ENCODE data around the gene CHPF2. TPM values are rescaled to one million over a fixed set of nuclear protein-coding genes. Genes with fewer than 3 reads are reported as not detected.

Gene CHPF2
- total and polyA plus RNA-seq, 4 donors, result 7.8 to 53.5 (median 50.3) TPM

DNA sequence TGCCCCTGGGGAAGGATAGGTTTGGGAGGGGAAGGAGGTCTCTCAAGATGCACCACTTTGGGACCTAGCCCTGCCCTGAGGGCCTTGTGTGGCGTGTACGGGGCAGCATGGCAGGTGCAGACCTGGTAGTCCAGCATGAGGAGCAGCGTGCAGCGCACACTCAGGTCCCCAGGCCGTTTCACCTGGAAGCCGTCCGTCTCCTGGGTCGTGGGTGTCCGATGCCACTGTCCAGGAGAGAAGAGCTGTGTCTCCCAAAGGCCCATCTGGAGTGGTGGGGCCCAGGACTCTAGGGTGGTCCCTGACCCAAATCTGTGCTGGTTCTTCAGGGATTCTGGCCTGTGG, 9.4 kb downstream of the CHPF2 start:
- H3K36me3 ChIP-seq (ENCODE audit: control insufficient read depth in 1 of 2, insufficient read depth in 2 of 2, low read length in 1 of 2), result peaks cover 0 to 8% of the 10 kb centered on the region in 2 donors

DNA sequence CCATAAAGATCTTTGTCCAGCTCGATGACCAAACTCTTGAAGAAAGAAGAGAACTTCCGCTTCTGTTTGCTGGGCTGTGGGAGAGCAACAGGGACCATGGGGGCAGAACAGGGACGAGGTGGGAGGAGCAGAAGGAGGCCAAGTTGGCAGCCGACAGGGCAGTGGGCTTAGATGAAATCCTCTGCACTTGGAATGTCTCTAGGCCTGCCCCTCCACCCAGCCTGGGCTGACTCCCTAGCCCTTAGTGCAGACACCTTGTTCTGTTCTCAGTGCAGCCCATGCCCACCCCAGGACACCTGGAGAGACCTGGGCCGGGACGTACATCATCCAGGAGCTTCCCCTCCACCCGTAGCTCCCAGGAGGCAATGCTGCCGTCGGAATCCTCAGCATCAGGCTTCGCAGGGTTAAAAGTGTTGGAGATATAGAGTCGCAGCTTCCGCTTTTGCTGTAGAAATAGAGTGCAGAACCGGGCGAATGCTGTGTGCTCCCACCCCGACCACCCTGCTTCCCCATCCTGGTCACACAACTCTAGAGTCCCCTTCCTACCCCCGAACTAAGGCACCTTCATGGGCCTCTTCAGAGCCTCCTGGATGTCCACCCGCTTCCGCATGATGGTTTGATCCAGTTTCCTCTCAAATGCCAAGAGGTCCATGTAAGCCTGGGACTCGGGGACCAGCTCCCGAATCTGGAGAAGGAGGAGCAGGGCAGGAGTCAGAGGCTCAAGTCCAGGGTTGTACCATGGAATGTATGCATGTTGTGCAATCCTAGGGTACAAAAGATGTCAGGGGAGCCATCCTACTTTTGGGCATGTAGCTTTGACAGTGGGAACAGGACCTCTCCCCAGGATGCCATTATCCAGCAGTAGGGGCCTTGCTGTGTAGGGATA, 10.1 kb downstream of the CHPF2 start:
- H3K27me3 ChIP-seq (ENCODE audit: control insufficient read depth in 1 of 2, insufficient read depth in 2 of 2, low read length in 1 of 2), result no peaks in the 10 kb centered on the region
- H3K36me3 ChIP-seq (ENCODE audit: control insufficient read depth in 1 of 2, insufficient read depth in 2 of 2, low read length in 1 of 2), result peaks cover 0 to 8% of the 10 kb centered on the region in 2 donors
- no peak overlapping the region for H3K27ac ChIP-seq (ENCODE audit: low read depth in 1 of 2, low read length in 2 of 2)

More for the DNA sequence above, 9.4 kb downstream of the CHPF2 start:
- 85% methylated on average over 9 of the region's 9 CpGs for WGBS, 2 donors
- ATAC-seq (ENCODE audit: low FRiP score) (no peak), DNase-seq (peak in 1 of 2 donors; percentile 46)
- Histone ChIP-seq H3K4me1 (ENCODE audit: control insufficient read depth in 1 of 2, insufficient read depth in 2 of 2, low read length in 2 of 2) (no peaks in the 10 kb centered on the region), H3K4me3 (ENCODE audit: low read length in 2 of 2) (no peak overlapping the region), H3K9me3 (ENCODE audit: control insufficient read depth, low read length) (no peaks in the 10 kb centered on the region), H3K27ac (ENCODE audit: low read depth in 1 of 2, low read length in 2 of 2) (no peak overlapping the region), H3K27me3 (ENCODE audit: control insufficient read depth in 1 of 2, insufficient read depth in 2 of 2, low read length in 1 of 2) (no peaks in the 10 kb centered on the region)
- intact Hi-C loops (cut with DNase I), result loop anchor here in 1 of 2 donors (10.0 kb wide), 1 partner anchor 513 kb away; no protein-coding TSS in a partner anchor

DNA sequence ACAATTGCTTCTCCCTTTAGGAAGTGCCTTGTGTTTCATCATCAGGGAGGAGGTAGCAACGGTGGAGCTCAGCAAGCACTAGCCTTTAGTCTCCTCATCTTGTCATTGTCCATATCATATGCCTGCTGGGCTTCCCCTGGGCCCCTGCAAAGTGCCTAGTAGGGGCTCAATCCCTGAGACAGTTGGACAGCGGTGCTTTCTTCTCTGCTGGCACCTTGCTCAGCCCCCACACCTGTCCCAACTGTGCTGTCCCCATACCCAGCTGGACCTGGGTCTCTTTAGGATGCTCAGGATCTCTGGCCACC, 10.7 kb downstream of the CHPF2 start:
- ATAC-seq (ENCODE audit: low FRiP score) (no peak), DNase-seq (peak in 1 of 2 donors; percentile 41)
- Histone ChIP-seq H3K27ac (ENCODE audit: low read depth in 1 of 2, low read length in 2 of 2) (no peak overlapping the region), H3K27me3 (ENCODE audit: control insufficient read depth in 1 of 2, insufficient read depth in 2 of 2, low read length in 1 of 2) (no peaks in the 10 kb centered on the region), H3K4me3 (ENCODE audit: low read length in 2 of 2) (no peak overlapping the region), H3K9me3 (ENCODE audit: control insufficient read depth, low read length) (no peaks in the 10 kb centered on the region), H3K36me3 (ENCODE audit: control insufficient read depth in 1 of 2, insufficient read depth in 2 of 2, low read length in 1 of 2) (peaks cover 0 to 5% of the 10 kb centered on the region in 2 donors), H3K4me1 (ENCODE audit: control insufficient read depth in 1 of 2, insufficient read depth in 2 of 2, low read length in 2 of 2) (no peaks in the 10 kb centered on the region)
- WGBS, 2 donors, result 48 to 54% methylated on average over 2 of the region's 2 CpGs
- intact Hi-C loops (cut with DNase I), result loop anchor here in 1 of 2 donors (10.0 kb wide), 1 partner anchor 512 kb away; no protein-coding TSS in a partner anchor

More for the DNA sequence above, 10.1 kb downstream of the CHPF2 start:
- intact Hi-C loops (cut with DNase I), result loop anchor here in 1 of 2 donors (10.0 kb wide), 1 partner anchor 512 kb away; no protein-coding TSS in a partner anchor
- ATAC-seq (ENCODE audit: low FRiP score) (no peak), DNase-seq (peak; percentile 16 to 44)
- Histone ChIP-seq H3K4me3 (ENCODE audit: low read length in 2 of 2) (no peak overlapping the region), H3K9me3 (ENCODE audit: control insufficient read depth, low read length) (no peaks in the 10 kb centered on the region), H3K4me1 (ENCODE audit: control insufficient read depth in 1 of 2, insufficient read depth in 2 of 2, low read length in 2 of 2) (no peaks in the 10 kb centered on the region)
- 58 to 62% methylated on average over 20 of the region's 20 CpGs for WGBS, 2 donors

- H3K27me3 ChIP-seq (ENCODE audit: control insufficient read depth in 1 of 2, insufficient read depth in 2 of 2, low read length in 1 of 2), result no peaks in the 10 kb centered on the region
- intact Hi-C loops (cut with DNase I), result loop anchor here (1.0 to 10.0 kb wide), 3 partner anchors 59 to 511 kb away; no protein-coding TSS in a partner anchor
- H3K27ac ChIP-seq (ENCODE audit: low read depth in 1 of 2, low read length in 2 of 2), result no peak overlapping the region
- 60 to 71% methylated on average over 17 of the region's 17 CpGs for WGBS, 2 donors
- ATAC-seq (ENCODE audit: low FRiP score) (no peak), DNase-seq (peak; percentile 51 to 72)
- H3K4me1 ChIP-seq (ENCODE audit: control insufficient read depth in 1 of 2, insufficient read depth in 2 of 2, low read length in 2 of 2), result no peaks in the 10 kb centered on the region
- no peaks in the 10 kb centered on the region for H3K9me3 ChIP-seq (ENCODE audit: control insufficient read depth, low read length)
- no peak overlapping the region for H3K4me3 ChIP-seq (ENCODE audit: low read length in 2 of 2)
- H3K36me3 ChIP-seq (ENCODE audit: control insufficient read depth in 1 of 2, insufficient read depth in 2 of 2, low read length in 1 of 2), result peaks cover 0 to 5% of the 10 kb centered on the region in 2 donors
Measured at GRCh38 chr7:151243408-151244195, 11.3 kb downstream of the CHPF2 start.

DNA sequence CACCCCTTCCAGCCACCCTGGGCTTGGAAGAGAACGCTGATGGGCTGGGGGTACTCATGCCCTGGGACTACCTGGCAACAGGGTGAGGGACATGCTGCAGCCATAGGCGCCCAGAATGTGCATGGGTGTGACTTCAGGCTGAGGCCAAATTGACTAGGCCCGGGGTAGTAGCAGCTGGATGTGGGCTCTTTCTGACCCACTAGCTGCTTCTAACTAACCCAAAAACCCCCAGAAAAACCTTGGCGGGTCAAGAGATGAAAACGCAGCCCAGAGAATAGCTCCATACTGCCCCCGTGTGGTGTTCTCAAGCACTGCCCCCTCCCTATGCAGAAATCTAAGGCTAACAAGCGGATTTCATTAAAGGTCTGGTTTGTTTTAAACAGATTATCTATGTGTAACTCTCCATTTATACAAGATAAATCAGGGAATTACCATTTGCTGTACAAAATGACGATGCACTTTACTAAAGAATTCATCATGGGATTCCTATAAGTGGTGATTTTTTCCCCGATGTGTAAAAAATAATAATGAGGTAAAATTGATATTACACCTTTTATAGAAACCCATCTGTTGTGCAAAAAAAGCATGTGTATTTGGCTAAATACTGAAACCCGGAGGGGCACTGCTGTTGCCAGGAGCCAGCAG, 12.0 kb downstream of the CHPF2 start:
- 22 to 24% methylated on average over 10 of the region's 10 CpGs for WGBS, 2 donors
- Histone ChIP-seq H3K9me3 (ENCODE audit: control insufficient read depth, low read length) (no peaks in the 10 kb centered on the region), H3K27ac (ENCODE audit: low read depth in 1 of 2, low read length in 2 of 2) (no peak overlapping the region), H3K27me3 (ENCODE audit: control insufficient read depth in 1 of 2, insufficient read depth in 2 of 2, low read length in 1 of 2) (no peaks in the 10 kb centered on the region), H3K36me3 (ENCODE audit: control insufficient read depth in 1 of 2, insufficient read depth in 2 of 2, low read length in 1 of 2) (peaks cover 0 to 5% of the 10 kb centered on the region in 2 donors), H3K4me3 (ENCODE audit: low read length in 2 of 2) (no peak overlapping the region), H3K4me1 (ENCODE audit: control insufficient read depth in 1 of 2, insufficient read depth in 2 of 2, low read length in 2 of 2) (no peaks in the 10 kb centered on the region)
- ATAC-seq (ENCODE audit: low FRiP score) (no peak), DNase-seq (peak in 1 of 2 donors; percentile 79)
- intact Hi-C loops (cut with DNase I), result loop anchor here (1.0 to 10.0 kb wide), 3 partner anchors 58 to 510 kb away; no protein-coding TSS in a partner anchor

DNA sequence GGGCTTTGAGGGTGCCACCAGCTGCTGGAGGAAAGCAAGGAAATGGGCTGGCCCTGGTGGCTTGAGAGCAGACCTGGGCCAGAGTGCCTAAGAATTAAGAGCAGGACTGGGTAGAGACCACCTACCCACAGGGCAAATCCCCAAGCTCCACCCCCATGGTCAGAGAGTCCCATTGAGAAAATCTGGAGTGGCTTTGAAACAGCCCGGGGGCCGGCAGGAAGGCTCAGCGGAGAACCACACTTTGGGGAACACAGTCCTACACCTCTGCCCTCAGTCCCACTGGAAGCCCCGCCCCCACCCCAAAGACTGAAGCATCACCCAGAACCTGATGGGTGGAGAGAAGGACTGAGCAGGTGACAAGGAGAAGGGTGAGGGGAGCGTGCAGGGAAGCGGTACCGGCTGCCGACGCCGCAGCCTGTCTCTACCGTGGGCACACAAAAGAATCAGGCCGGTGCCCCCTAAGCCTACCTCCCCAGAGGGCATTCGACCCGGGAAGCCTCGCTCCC, 12.6 kb downstream of the CHPF2 start:
- no peaks in the 10 kb centered on the region for H3K4me1 ChIP-seq (ENCODE audit: control insufficient read depth in 1 of 2, insufficient read depth in 2 of 2, low read length in 2 of 2)
- peak in 1 of 2 donors; percentile 45 for DNase-seq
- 8% methylated on average over 13 to 15 of the region's 15 CpGs for WGBS, 2 donors

GRCh38 chr7:151245360-151246101, 13.2 kb downstream of the CHPF2 start:
- peak overlapping the region; percentile 16 to 25 for H3K4me3 ChIP-seq (ENCODE audit: low read length in 2 of 2)
- 2 to 3% methylated on average over 42 to 60 of the region's 60 CpGs for WGBS, 2 donors
- no peaks in the 10 kb centered on the region for H3K27me3 ChIP-seq (ENCODE audit: control insufficient read depth in 1 of 2, insufficient read depth in 2 of 2, low read length in 1 of 2)
- no peaks in the 10 kb centered on the region for H3K4me1 ChIP-seq (ENCODE audit: control insufficient read depth in 1 of 2, insufficient read depth in 2 of 2, low read length in 2 of 2)
- DNase-seq, result peak; percentile 65 to 87
- ATAC-seq (ENCODE audit: low FRiP score), result peak; percentile 50
- no peak overlapping the region for H3K27ac ChIP-seq (ENCODE audit: low read depth in 1 of 2, low read length in 2 of 2)
- intact Hi-C loops (cut with DNase I), result loop anchor here (2.0 to 10.0 kb wide), 3 partner anchors 57 to 509 kb away; partner anchors contain the start of genes FASTK (in 1 of the 2) and TMUB1 (in 1 of the 2)
- peaks cover 0 to 3% of the 10 kb centered on the region in 2 donors for H3K36me3 ChIP-seq (ENCODE audit: control insufficient read depth in 1 of 2, insufficient read depth in 2 of 2, low read length in 1 of 2)
- no peaks in the 10 kb centered on the region for H3K9me3 ChIP-seq (ENCODE audit: control insufficient read depth, low read length)

More for the DNA sequence above, 12.6 kb downstream of the CHPF2 start:
- H3K9me3 ChIP-seq (ENCODE audit: control insufficient read depth, low read length), result no peaks in the 10 kb centered on the region
- peak overlapping the region in 1 of 2 donors; percentile 25 for H3K4me3 ChIP-seq (ENCODE audit: low read length in 2 of 2)
- intact Hi-C loops (cut with DNase I), result loop anchor here (1.0 to 10.0 kb wide), 4 partner anchors 58 to 510 kb away; partner anchors contain the start of genes FASTK (in 1 of the 2) and TMUB1 (in 1 of the 2)
- H3K27ac ChIP-seq (ENCODE audit: low read depth in 1 of 2, low read length in 2 of 2), result no peak overlapping the region
- H3K27me3 ChIP-seq (ENCODE audit: control insufficient read depth in 1 of 2, insufficient read depth in 2 of 2, low read length in 1 of 2), result no peaks in the 10 kb centered on the region
- no peak for ATAC-seq (ENCODE audit: low FRiP score)
- H3K36me3 ChIP-seq (ENCODE audit: control insufficient read depth in 1 of 2, insufficient read depth in 2 of 2, low read length in 1 of 2), result peaks cover 0 to 5% of the 10 kb centered on the region in 2 donors
